ENCODE data around the gene LUC7L2.
"Not testable (repeated sequence)": the region's sequence is repeated elsewhere in the genome, so short reads cannot be mapped to it uniquely, and the experiment has no call there.

DNA sequence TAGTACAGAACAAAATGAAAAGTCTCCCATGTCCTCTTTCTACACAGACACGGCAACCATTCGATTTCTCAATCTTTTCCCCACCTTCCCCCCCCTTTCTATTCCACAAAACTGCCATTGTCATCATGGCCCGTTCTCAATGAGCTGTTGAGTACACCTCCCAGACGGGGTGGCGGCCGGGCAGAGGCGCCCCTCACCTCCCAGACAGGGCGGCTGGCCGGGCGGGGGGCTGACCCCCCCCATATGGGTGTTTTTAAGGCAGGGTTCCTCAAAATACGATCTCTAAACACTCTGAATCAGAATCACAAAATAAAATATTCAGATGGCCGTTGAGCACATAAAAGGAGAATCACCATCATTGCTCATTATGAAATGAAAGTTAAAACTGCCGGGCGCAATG lies 70.0 kb downstream of the LUC7L2 start:
- TF ChIP-seq, protein P1, sequence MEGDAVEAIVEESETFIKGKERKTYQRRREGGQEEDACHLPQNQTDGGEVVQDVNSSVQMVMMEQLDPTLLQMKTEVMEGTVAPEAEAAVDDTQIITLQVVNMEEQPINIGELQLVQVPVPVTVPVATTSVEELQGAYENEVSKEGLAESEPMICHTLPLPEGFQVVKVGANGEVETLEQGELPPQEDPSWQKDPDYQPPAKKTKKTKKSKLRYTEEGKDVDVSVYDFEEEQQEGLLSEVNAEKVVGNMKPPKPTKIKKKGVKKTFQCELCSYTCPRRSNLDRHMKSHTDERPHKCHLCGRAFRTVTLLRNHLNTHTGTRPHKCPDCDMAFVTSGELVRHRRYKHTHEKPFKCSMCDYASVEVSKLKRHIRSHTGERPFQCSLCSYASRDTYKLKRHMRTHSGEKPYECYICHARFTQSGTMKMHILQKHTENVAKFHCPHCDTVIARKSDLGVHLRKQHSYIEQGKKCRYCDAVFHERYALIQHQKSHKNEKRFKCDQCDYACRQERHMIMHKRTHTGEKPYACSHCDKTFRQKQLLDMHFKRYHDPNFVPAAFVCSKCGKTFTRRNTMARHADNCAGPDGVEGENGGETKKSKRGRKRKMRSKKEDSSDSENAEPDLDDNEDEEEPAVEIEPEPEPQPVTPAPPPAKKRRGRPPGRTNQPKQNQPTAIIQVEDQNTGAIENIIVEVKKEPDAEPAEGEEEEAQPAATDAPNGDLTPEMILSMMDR (IDR thresholded peaks at IDR 0.05; ENCODE audit: borderline replicate concordance, extremely low read depth, low read length, poor library complexity, severe bottlenecking), result not testable (repeated sequence)
- not testable (repeated sequence) for TF ChIP-seq EZH2 (IDR thresholded peaks at IDR 0.05; ENCODE audit: borderline replicate concordance, low read depth, low read length, severe bottlenecking)

Data from DND-41 (cell line).